Measurements from ENCODE around the gene GALK1.

GALK1 gene

GRCh38 chr17:75749545-75750389, 15.2 kb downstream of the GALK1 start:
- FAIRE-seq, result no peak

DNA sequence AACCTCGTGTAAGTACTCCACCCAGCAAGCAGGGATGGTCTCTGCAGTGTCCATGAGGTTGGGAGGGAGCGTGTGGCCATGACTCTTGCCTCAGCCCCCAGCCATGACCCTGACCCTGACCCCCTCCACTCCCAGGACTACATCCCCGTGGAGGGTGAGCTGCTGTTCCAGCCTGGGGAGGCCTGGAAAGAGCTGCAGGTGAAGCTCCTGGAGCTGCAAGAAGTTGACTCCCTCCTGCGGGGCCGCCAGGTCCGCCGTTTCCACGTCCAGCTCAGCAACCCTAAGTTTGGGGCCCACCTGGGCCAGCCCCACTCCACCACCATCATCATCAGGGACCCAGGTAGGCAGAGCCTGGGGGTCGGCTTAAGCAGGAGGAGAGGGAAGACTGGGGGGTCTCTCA, 16.3 kb downstream of the GALK1 start:
- FAIRE-seq, result no peak

GRCh38 chr17:75743625-75744206, 21.3 kb downstream of the GALK1 start:
- no peak for FAIRE-seq

GRCh38 chr17:75742337-75742736, 22.7 kb downstream of the GALK1 start:
- FAIRE-seq, result no peak

GRCh38 chr17:75740631-75741077, 24.3 kb downstream of the GALK1 start:
- no peak for FAIRE-seq

DNA sequence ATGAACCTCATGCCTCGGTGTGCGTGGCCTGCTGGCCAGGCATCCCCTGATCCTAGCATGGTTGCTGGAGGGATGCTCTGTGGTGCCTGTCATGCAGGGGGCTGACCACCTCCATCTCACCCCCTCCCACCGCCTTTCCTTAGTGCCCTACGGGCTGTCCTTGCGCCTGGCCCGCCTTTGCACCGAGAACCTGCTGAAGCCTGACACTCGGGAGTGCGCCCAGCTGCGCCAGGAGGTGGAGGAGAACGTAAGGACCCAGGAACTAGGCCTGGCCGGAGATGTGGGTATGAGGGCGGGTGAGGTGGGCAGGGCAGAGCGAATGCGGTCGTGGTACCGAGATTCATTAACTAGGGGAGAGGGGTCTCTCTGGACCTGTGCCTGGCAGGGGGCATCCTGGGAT, 24.8 kb downstream of the GALK1 start:
- FAIRE-seq, result no peak

GRCh38 chr17:75739801-75740200, 25.2 kb downstream of the GALK1 start:
- FAIRE-seq, result no peak

DNA sequence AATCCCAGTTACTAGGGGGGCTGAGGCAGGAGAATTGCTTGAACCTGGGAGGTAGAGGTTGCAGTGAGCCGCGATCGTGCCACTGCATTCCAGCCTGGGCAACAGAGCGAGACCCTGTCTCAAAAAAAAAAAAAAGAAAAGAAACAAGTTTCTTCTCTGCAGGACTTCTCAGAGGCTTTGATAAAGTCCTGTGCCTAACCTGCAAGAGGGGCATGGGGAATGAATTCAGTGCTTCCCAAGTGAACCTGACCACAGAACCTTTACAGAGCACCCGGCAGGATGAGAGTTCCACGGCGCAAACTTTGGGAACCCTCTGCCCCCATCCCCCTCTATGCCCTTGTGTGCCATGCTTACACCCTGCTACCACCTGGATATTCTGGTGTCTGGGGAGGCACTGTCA, 25.8 kb downstream of the GALK1 start:
- FAIRE-seq, result no peak

- FAIRE-seq, result no peak
Measured at GRCh38 chr17:75738218-75738802, 26.7 kb downstream of the GALK1 start.

DNA sequence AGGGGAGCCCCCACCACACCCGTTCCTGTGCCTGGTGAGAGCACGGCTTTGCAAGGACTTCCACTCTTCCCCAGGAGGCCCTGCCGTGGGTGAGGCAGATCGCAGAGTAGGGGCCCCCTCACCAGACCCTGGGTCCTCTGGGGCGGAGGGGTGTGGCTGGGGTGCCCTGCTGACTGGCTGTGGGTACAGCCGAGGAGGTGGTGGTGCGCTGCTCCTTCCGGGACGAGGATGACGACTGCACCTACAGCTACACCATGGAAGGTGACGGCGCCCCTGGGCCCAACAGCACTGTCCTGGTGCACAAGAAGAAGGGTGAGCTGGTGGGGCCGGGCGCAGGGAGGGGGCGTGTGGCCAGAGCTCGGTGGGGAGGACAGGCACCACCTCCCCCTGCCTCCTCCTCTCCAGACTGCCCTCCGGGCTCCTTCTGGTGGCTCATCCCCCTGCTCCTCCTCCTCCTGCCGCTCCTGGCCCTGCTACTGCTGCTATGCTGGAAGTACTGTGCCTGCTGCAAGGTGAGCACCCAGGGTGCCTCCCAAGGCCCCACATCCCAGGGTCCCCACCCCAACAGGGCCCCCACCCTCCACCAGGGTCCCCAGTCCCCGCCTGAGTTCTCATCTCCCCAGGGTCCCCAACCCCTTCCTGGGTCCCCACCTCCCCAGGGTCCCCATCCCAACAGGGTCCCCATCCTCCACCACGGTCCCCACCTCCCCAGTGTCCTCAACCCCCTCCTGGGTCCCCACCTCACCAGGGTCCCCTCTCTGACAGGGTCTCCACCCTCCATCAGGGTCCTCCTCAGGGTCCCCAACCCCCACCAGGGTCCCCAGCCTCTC, 27.6 kb downstream of the GALK1 start:
- FAIRE-seq, result no peak

DNA sequence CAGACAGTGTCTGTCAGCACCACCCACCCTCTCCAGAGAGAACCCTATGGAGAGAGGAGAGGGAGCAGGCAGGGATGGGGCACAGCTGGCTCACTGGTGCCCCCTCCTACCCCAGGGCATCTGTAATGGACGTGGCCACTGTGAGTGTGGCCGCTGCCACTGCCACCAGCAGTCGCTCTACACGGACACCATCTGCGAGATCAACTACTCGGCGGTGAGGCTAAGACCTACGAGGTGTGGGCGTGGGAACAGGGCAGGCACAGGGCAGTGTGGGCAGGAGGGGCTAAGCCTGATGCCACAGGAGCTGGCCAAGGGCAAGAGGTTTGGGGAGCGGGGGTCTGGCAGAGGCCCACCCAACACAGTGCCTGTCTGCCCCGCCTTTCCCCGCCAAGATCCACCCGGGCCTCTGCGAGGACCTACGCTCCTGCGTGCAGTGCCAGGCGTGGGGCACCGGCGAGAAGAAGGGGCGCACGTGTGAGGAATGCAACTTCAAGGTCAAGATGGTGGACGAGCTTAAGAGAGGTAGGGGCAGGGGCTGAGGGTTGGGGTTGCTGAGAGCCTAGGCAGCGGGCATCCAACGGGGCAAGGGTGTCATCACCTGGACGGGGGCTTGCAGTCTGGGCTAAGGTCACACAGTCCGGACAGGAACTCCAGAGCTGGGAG, 28.7 kb downstream of the GALK1 start:
- no peak for FAIRE-seq

DNA sequence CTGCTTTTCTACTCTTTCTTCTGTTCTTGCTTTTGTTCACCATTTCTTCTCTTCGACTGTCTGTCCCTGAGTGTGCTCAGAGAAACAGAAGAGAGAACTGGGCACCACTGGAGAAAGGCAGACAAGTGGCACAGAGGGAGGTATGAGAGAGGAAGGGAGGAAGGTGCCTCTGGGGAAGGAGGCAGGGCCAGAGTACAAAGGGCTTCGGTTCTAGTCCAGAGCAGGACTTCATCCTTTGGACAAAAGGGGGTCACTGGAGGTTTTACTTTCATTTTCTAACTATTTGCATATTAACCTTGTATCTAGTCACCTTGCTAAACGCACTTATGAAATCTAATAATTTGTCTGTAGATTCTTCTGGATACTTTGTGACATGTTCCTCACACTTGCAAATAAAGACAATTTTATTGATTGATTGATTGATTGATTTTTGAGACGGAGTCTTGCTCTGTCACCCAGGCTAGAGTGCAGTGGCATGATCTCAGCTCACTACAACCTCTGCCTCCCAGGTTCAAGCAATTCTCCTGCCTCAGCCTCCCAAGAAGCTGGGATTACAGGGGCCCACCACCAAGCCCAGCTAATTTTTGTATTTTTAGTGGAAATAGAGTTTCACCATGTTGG, 30.2 kb downstream of the GALK1 start:
- FAIRE-seq, result no peak

DNA sequence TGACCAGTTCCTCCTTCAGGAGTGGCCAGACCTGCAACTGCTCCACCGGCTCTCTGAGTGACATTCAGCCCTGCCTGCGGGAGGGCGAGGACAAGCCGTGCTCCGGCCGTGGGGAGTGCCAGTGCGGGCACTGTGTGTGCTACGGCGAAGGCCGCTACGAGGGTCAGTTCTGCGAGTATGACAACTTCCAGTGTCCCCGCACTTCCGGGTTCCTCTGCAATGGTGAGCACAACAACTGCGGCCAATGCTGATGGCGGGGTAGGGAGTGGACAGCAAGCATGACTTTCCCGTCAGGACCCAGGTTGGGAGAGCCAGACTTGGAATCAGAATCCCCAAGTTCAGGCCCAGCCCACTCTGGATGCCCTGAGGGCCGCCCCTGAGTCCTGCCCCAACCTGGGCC, 31.5 kb downstream of the GALK1 start:
- no peak for FAIRE-seq

DNA sequence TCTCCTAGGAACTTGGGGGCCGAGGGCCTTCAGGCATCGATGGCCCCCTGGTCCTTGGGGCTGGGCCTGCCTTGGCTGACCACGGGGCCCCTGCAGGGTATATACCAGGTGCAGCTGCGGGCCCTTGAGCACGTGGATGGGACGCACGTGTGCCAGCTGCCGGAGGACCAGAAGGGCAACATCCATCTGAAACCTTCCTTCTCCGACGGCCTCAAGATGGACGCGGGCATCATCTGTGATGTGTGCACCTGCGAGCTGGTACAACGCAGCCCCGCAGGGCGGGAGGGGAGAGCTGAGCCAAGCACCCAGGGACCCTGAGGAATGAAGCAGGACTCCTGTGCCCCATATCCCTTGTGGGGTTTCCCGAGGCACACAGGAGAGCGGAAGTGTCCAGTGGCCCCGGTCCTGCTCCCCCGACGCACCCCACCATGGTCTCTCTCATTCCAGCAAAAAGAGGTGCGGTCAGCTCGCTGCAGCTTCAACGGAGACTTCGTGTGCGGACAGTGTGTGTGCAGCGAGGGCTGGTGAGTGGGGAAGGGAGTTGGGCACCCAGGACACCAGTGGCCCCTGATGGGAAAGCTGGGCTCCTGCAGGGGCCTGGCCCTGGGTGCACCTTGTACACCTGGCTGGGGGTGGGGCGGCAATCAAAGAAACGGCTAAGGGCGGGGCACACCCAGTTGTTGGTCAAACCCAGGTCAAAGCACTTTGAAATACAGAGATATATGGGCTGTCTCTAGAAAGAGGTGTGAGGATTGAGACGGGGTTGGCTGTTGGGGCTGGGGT, 33.1 kb downstream of the GALK1 start:
- no peak for FAIRE-seq

GRCh38 chr17:75731086-75731715, 33.8 kb downstream of the GALK1 start:
- no peak for FAIRE-seq

GRCh38 chr17:75730065-75730464, 34.9 kb downstream of the GALK1 start:
- FAIRE-seq, result no peak

DNA sequence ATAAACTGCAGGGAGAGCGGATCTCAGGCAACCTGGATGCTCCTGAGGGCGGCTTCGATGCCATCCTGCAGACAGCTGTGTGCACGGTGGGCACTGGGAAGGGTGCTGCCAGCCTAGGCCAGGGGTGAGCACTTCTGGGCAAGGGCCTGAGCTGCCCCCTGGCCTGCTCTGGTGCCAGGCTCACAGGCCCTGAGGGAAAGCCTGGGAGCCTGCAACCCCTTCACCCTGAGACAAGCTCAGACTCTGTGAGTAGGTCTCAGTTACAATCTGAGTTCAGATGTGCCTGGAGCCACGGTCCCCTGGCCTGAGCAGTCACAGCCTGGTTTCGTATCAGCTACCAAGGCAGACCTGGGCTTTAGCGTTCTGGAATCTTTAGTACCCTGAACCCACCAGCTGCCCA, 35.6 kb downstream of the GALK1 start:
- no peak for FAIRE-seq

DNA sequence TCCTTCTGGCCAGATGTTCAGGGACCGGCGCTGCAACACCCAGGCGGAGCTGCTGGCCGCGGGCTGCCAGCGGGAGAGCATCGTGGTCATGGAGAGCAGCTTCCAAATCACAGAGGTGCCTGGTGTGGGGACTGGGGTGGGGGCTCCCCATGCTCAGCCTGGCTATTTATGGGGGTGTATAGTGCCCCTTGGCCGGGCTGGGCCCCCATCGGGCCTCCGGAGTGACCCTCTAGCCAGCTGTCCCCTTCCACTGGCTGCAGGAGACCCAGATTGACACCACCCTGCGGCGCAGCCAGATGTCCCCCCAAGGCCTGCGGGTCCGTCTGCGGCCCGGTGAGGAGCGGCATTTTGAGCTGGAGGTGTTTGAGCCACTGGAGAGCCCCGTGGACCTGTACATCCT, 37.6 kb downstream of the GALK1 start:
- no peak for FAIRE-seq

DNA sequence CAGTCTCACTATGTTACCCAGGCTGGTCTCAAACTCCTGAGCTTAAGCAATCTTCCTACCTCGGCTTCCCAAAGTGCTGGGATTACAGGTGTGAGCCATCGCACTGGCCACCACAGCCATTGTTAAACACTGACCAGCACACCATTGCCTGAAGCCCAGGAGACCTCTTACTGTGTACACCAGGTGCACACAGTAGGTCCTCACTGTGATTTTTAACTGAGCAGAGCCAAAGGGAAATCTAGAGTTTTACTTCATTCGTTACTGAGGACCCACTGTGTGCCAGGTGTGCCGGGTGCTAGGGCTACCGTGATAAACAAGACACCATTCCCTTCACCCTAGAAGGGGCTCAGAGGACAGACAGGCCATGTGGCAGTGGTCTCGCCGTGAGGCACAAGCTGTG, 39.5 kb downstream of the GALK1 start:
- no peak for FAIRE-seq

Measured in colon (tissue), 2 donors.